H1 (cell line): Measurements from ENCODE around the gene STOML1. TPM values are rescaled to one million over a fixed set of nuclear protein-coding genes. Genes with fewer than 3 reads are reported as not detected.

Source experiments
- CTCF ChIA-PET: fragments of 300-600 bp; sonication (Branson Sonifier 250); formaldehyde crosslinking; loops from one replicate; lab custom pipeline; 2021; ENCODE audit not compliant: partially characterized antibody; lab: Charles Lee
- POLR2A ChIA-PET: fragments of 300-600 bp; sonication (Branson Sonifier 250); formaldehyde crosslinking; loops from one replicate; lab custom pipeline; 2021; ENCODE audit warnings: inconsistent platforms; ENCODE audit not compliant: partially characterized antibody; lab: Charles Lee
- DNase-seq, 2 experiments: peaks; one replicate each; pipeline versions ENCODE4 v3.0.0 to v3.0.0-alpha.2; 2010 to 2022; ENCODE audit warnings: low spot score in 2 of 2, low read depth in 1 of 2, mixed read lengths in 1 of 2
- FAIRE-seq: peaks from 2 replicates; lab custom pipeline; 2011; peaks lifted over from hg19 to GRCh38; lab: Jason Lieb, UNC
- H2AFZ ChIP-seq: 2 replicates; pipeline ENCODE4 v1.8.1; 2012; ENCODE audit warnings: low read length, inconsistent platforms
- H2AK5ac ChIP-seq: 2 replicates; pipeline ENCODE4 v1.6.1; 2013; ENCODE audit warnings: low read depth, low read length
- H2BK120ac ChIP-seq: replicated peaks from 2 replicates; pipeline ENCODE3; 2013; ENCODE audit warnings: low read depth, low read length, inconsistent platforms
- H2BK12ac ChIP-seq: 2 replicates; pipeline ENCODE4 v1.6.1; 2013; ENCODE audit warnings: low read depth, low read length
- H2BK15ac ChIP-seq: 2 replicates; pipeline ENCODE4 v1.6.1; 2013; ENCODE audit warnings: low read length
- H2BK20ac ChIP-seq: 2 replicates; pipeline ENCODE4 v1.6.1; 2013; ENCODE audit warnings: low read length
- H2BK5ac ChIP-seq: 2 replicates; pipeline ENCODE4 v1.6.1; 2013; ENCODE audit warnings: low read depth, low read length
- H3K14ac ChIP-seq: 2 replicates; pipeline ENCODE4 v1.6.1; 2013; ENCODE audit warnings: inconsistent platforms; ENCODE audit not compliant: insufficient read length
- H3K18ac ChIP-seq: 2 replicates; pipeline ENCODE4 v1.6.1; 2013; ENCODE audit warnings: low read length; ENCODE audit errors: extremely low read depth
- H3K23ac ChIP-seq: 2 replicates; pipeline ENCODE4 v1.6.1; 2013; ENCODE audit warnings: inconsistent platforms; ENCODE audit not compliant: insufficient read length
- H3K23me2 ChIP-seq: 2 replicates; pipeline ENCODE4 v1.6.1; 2013; ENCODE audit warnings: low read depth, low read length
- H3K27ac ChIP-seq: 2 replicates; pipeline ENCODE4 v1.6.1; 2011; ENCODE audit warnings: low read depth, low read length, inconsistent platforms
- H3K27me3 ChIP-seq, 4 experiments: replicated peaks in 1 of 4; 1 replicate in 1 of 4; 2 replicates in 3 of 4; pipeline versions ENCODE4 v1.6.1 to v1.8.1; 2011 to 2013; ENCODE audit warnings: low read length in 3 of 4, mild to moderate bottlenecking in 3 of 4, inconsistent platforms in 2 of 4, mixed read lengths in 2 of 4, moderate library complexity in 1 of 4; ENCODE audit not compliant: control insufficient read depth in 3 of 4, insufficient read depth in 3 of 4; ENCODE audit errors: extremely low read depth in 1 of 4
- H3K36me3 ChIP-seq, 4 experiments: 2 replicates each; pipeline versions ENCODE4 v1.6.1 to v1.8.1; 2011 to 2013; ENCODE audit warnings: mild to moderate bottlenecking in 4 of 4, low read length in 3 of 4, moderate library complexity in 2 of 4, control low read depth in 1 of 4, inconsistent platforms in 1 of 4; ENCODE audit not compliant: insufficient read depth in 4 of 4, control insufficient read depth in 2 of 4
- H3K4ac ChIP-seq: replicated peaks from 2 replicates; pipeline ENCODE3; 2013; ENCODE audit warnings: low read length, low read depth, mixed read lengths, inconsistent platforms; ENCODE audit not compliant: insufficient read length
- H3K4me1 ChIP-seq, 4 experiments: replicated peaks in 1 of 4; 1 replicate in 1 of 4; 2 replicates in 3 of 4; pipeline versions ENCODE4 v1.6.1 to v1.8.1; 2011 to 2013; ENCODE audit warnings: low read length in 3 of 4, inconsistent platforms in 2 of 4, mixed read lengths in 1 of 4; ENCODE audit not compliant: insufficient read depth in 4 of 4, control insufficient read depth in 3 of 4
- H3K4me2 ChIP-seq, 2 experiments: 2 replicates each; pipeline versions ENCODE4 v1.6.1 to v1.8.1; 2011 to 2013; ENCODE audit warnings: low read depth in 2 of 2, low read length in 2 of 2, control low read depth in 1 of 2, inconsistent platforms in 1 of 2, mild to moderate bottlenecking in 1 of 2; ENCODE audit not compliant: insufficient read depth in 1 of 2
- H3K4me3 ChIP-seq, 4 experiments: fragments of 200-600, 300-600 bp in 1 of 4; sonication (generic), shearing (Covaris generic), sonication (Bioruptor Twin) in 1 of 4; 2 replicates each; pipeline versions ENCODE4 v1.5.1 to v1.8.1; 2011 to 2016; ENCODE audit warnings: low read length in 4 of 4, low read depth in 3 of 4, control low read depth in 2 of 4, inconsistent platforms in 2 of 4, mild to moderate bottlenecking in 2 of 4, mixed read lengths in 1 of 4, moderate library complexity in 1 of 4; ENCODE audit not compliant: insufficient read depth in 2 of 4; ENCODE audit errors: extremely low read depth in 1 of 4
- H3K56ac ChIP-seq: replicated peaks from 2 replicates; pipeline ENCODE3; 2013; ENCODE audit warnings: low read depth, mild to moderate bottlenecking, mixed read lengths, low read length, inconsistent platforms; ENCODE audit not compliant: insufficient read length
- H3K79me1 ChIP-seq: 2 replicates; pipeline ENCODE4 v1.6.1; 2013; ENCODE audit warnings: low read depth, low read length, control low read depth
- H3K79me2 ChIP-seq, 2 experiments: 2 replicates each; pipeline versions ENCODE4 v1.6.1 to v1.8.1; 2012 to 2013; ENCODE audit warnings: low read length in 2 of 2, mild to moderate bottlenecking in 2 of 2, inconsistent platforms in 1 of 2; ENCODE audit not compliant: insufficient read depth in 2 of 2, control insufficient read depth in 1 of 2
- H3K9ac ChIP-seq, 4 experiments: replicated peaks in 1 of 4; 1 replicate in 1 of 4; 2 replicates in 3 of 4; pipeline versions ENCODE4 v1.6.1 to v1.8.1; 2011 to 2013; ENCODE audit warnings: low read depth in 3 of 4, low read length in 3 of 4, control low read depth in 2 of 4, mild to moderate bottlenecking in 2 of 4, moderate library complexity in 2 of 4, inconsistent platforms in 1 of 4; ENCODE audit errors: extremely low read depth in 1 of 4
- H3K9me3 ChIP-seq, 2 experiments: 2 replicates each; pipeline versions ENCODE4 v1.6.1 to v1.8.1; 2012 to 2013; ENCODE audit warnings: mild to moderate bottlenecking in 2 of 2, moderate library complexity in 2 of 2, control low read depth in 1 of 2, inconsistent platforms in 1 of 2, low read depth in 1 of 2, low read length in 1 of 2, mixed read lengths in 1 of 2; ENCODE audit not compliant: insufficient read depth in 2 of 2
- H4K20me1 ChIP-seq, 2 experiments: replicated peaks in 1 of 2; 2 replicates each; pipeline versions ENCODE3 to v1.8.1; 2011 to 2013; ENCODE audit warnings: inconsistent platforms in 2 of 2, low read length in 2 of 2, mild to moderate bottlenecking in 1 of 2; ENCODE audit not compliant: insufficient read depth in 2 of 2, control insufficient read depth in 1 of 2
- H4K5ac ChIP-seq: 2 replicates; pipeline ENCODE4 v1.6.1; 2013; ENCODE audit warnings: low read length, low read depth, mixed read lengths, inconsistent platforms; ENCODE audit not compliant: insufficient read length
- H4K8ac ChIP-seq: 2 replicates; pipeline ENCODE4 v1.8.0; 2013; ENCODE audit warnings: mild to moderate bottlenecking, moderate library complexity, low read length, inconsistent platforms; ENCODE audit not compliant: insufficient read depth; ENCODE audit errors: extremely low read depth
- H4K91ac ChIP-seq: replicated peaks from 2 replicates; pipeline ENCODE3; 2013; ENCODE audit warnings: low read length, mixed read lengths, inconsistent platforms; ENCODE audit not compliant: insufficient read length
- ASH2L ChIP-seq: fragments of 200-600, 300-600 bp; sonication (generic); IDR thresholded peaks from one replicate; pipeline ENCODE4 v1.7.1; 2017; ENCODE audit warnings: low read length
- BRCA1 ChIP-seq: IDR thresholded peaks from 2 replicates; pipeline ENCODE4 v1.6.1; 2012; ENCODE audit warnings: low read depth, low read length, improper control_type of control experiment
- CHD1 ChIP-seq: IDR thresholded peaks from 2 replicates; pipeline ENCODE4 v1.6.1; 2012; ENCODE audit warnings: low read depth, low read length, improper control_type of control experiment
- CHD2 ChIP-seq: IDR thresholded peaks from 2 replicates; pipeline ENCODE4 v1.6.1; 2012; ENCODE audit warnings: low read length, improper control_type of control experiment
- CTBP2 ChIP-seq: IDR thresholded peaks from 2 replicates; pipeline ENCODE4 v1.7.0; 2011; ENCODE audit warnings: borderline replicate concordance, mild to moderate bottlenecking, moderate library complexity, mixed read lengths, low read length; ENCODE audit not compliant: insufficient read depth, insufficient read length
- EP300 ChIP-seq, 2 experiments: IDR thresholded peaks; 1 replicate in 1 of 2; 2 replicates in 1 of 2; pipeline ENCODE4 v1.6.1; 2011 to 2012; ENCODE audit warnings: low read depth in 2 of 2, low read length in 2 of 2, mild to moderate bottlenecking in 2 of 2, borderline replicate concordance in 1 of 2, inconsistent platforms in 1 of 2, moderate library complexity in 1 of 2
- JUND ChIP-seq: IDR thresholded peaks from 2 replicates; pipeline ENCODE4 v1.6.1; 2011; ENCODE audit warnings: mild to moderate bottlenecking, improper control_type of control experiment, low read length
- KDM5A ChIP-seq: fragments of 200-600 bp; IDR thresholded peaks from 2 replicates; pipeline ENCODE4 v1.7.1; 2012; ENCODE audit warnings: mild to moderate bottlenecking, low read length, inconsistent platforms, mixed read lengths
- NRF1 ChIP-seq: IDR thresholded peaks from 2 replicates; pipeline ENCODE4 v1.6.1; 2011; ENCODE audit warnings: mild to moderate bottlenecking, low read depth, low read length, improper control_type of control experiment
- POLR2A ChIP-seq, 2 experiments: IDR thresholded peaks; 1 replicate in 1 of 2; 2 replicates in 1 of 2; pipeline ENCODE4 v1.6.1; 2011; ENCODE audit warnings: low read depth in 2 of 2, low read length in 2 of 2, mild to moderate bottlenecking in 2 of 2; ENCODE audit errors: control extremely low read depth in 1 of 2
- POLR2AphosphoS5 ChIP-seq: IDR thresholded peaks from 2 replicates; pipeline ENCODE4 v1.6.1; 2011; ENCODE audit warnings: low read depth, low read length
- RNF2 ChIP-seq: fragments of 200-900, 300-1000 bp; sonication (generic); IDR thresholded peaks from 2 replicates; pipeline ENCODE4 v1.7.1; 2016; ENCODE audit warnings: borderline replicate concordance, low read depth, mild to moderate bottlenecking, antibody characterized with exemption, low read length; ENCODE audit not compliant: poor library complexity, severe bottlenecking; ENCODE audit errors: missing control alignments
- SIRT6 ChIP-seq: IDR thresholded peaks from one replicate; pipeline ENCODE4 v1.7.1; 2012; ENCODE audit warnings: low read length, inconsistent platforms
- SUZ12 ChIP-seq: fragments of 200-600 bp; sonication (generic); IDR thresholded peaks from 2 replicates; pipeline ENCODE4 v1.6.1; 2012; ENCODE audit warnings: mild to moderate bottlenecking, inconsistent platforms, low read length, moderate library complexity, mixed read lengths
- TAF1 ChIP-seq: IDR thresholded peaks from 2 replicates; pipeline ENCODE4 v1.6.1; 2011; ENCODE audit warnings: mild to moderate bottlenecking, low read depth, low read length
- YY1 ChIP-seq: IDR thresholded peaks from 2 replicates; pipeline ENCODE4 v1.6.1; 2011; ENCODE audit warnings: low read depth, mild to moderate bottlenecking, low read length
- WGBS, 2 experiments: shearing (Covaris generic) in 1 of 2; methylation state at CpG; one replicate each; pipeline versions ENCODE4 v1.1.6 to v1.1.7; 2013 to 2015; ENCODE audit warnings: low lambda C conversion rate in 2 of 2, mixed read lengths in 2 of 2, inconsistent platforms in 1 of 2, low coverage in 1 of 2, missing lambda C conversion rate in 1 of 2; ENCODE audit not compliant: insufficient replicate concordance in 2 of 2, insufficient coverage in 1 of 2, insufficient read length in 1 of 2; ENCODE audit errors: extremely low coverage in 1 of 2, missing lambda C conversion rate in 1 of 2; 5-methylcytosine and 5-hydroxymethylcytosine counted together
- polyA plus RNA-seq, 7 experiments: library from polyadenylated mRNA; depleted of rRNA in 3 of 7; stranded (reverse) in 5 of 7; unstranded in 2 of 7; fragments of >200 nt in 5 of 7; fragments of 200-250 nt in 2 of 7; gene quantifications; 1 replicate in 5 of 7; 2 replicates in 1 of 7; 4 replicates in 1 of 7; pipeline versions ENCODE4 v1.2.1 to v1.2.3, GENCODE V29; 2011 to 2013; ENCODE audit warnings: missing spikeins in 2 of 7, mixed read lengths in 2 of 7
- total RNA-seq: library from RNA; stranded (reverse); fragmentation: NEBNext Ultra II Directional; extraction: Animal tissue kit (Norgen Biotek cat#: 25700); gene quantifications from 2 replicates; pipeline ENCODE4 v1.2.1, GENCODE V29; 2021

The STOML1 gene
- total and polyA plus RNA-seq, 2 of the 8 experiments (the other 6 are each of a cell fraction or from before 2014, with no cell fraction given): 2.6 to 3.2 TPM

- Histone ChIP-seq H3K14ac (no peak overlapping the region), H3K79me1 (no peaks in the 10 kb centered on the region), H4K8ac (no peak overlapping the region), H3K4me2 (0 out of 4 replicates have a peak overlapping the region, but pooled peaks of 1 of the 2 experiments have one; percentile 7), H2AFZ (no peak overlapping the region), H3K9ac (no peak overlapping the region), H2BK120ac (no peak overlapping the region), H4K5ac (no peak overlapping the region), H2BK20ac (no peak overlapping the region), H3K4ac (no peak overlapping the region), H3K18ac (no peak overlapping the region), H4K91ac (no peak overlapping the region), H2BK12ac (no peak overlapping the region), H3K4me3 (no peak overlapping the region), H2AK5ac (no peak overlapping the region), H4K20me1 (no peaks in the 10 kb centered on the region), H3K27me3 (no peaks in the 10 kb centered on the region), H2BK5ac (no peak overlapping the region), H3K27ac (no peak overlapping the region), H3K23me2 (no peaks in the 10 kb centered on the region), H2BK15ac (no peak overlapping the region), H3K23ac (no peak overlapping the region), H3K36me3 (no peaks in the 10 kb centered on the region), H3K9me3 (no peaks in the 10 kb centered on the region), H3K56ac (no peak overlapping the region), H3K4me1 (peaks cover 0 to 13% (median 6%) of the 10 kb centered on the region in 4 experiments; a peak in 6 of 7 replicates), H3K79me2 (no peaks in the 10 kb centered on the region)
- ChIA-PET POLR2A (interaction anchor here (0.9 to 1.6 kb wide), 4 partner anchors 12 to 75 kb away, joined by 3 to 4 read pairs (median 4); no protein-coding TSS in a partner anchor), CTCF (interaction anchor here (0.6 to 4.0 kb wide), 16 partner anchors 9 to 939 kb away, joined by 3 to 55 read pairs (median 6); no protein-coding TSS in a partner anchor)
- DNase-seq (no peak), FAIRE-seq (no peak)
- 71% methylated on average over 2 of the region's 2 CpGs; no CpG with 5 or more reads in 1 of the 2 experiments for WGBS, 2 experiments
- TF ChIP-seq CHD1 (no peak), SUZ12 (no peak), NRF1 (no peak), CTBP2 (no peak), KDM5A (no peak), POLR2AphosphoS5 (no peak), CHD2 (no peak), BRCA1 (no peak), SIRT6 (no peak), POLR2A (IDR thresholded peaks at IDR 0.05; ENCODE audit: control extremely low read depth in 1 of 2, low read depth in 2 of 2, low read length in 2 of 2) (no peak), TAF1 (no peak), ASH2L (no peak), RNF2 (no peak), EP300 (IDR thresholded peaks at IDR 0.05; ENCODE audit: borderline replicate concordance in 1 of 2, low read depth in 2 of 2, low read length in 2 of 2) (no peak), JUND (no peak), YY1 (no peak)
Observed at GRCh38 chr15:73965758-73966113, 26.4 kb downstream of the STOML1 start.
